Stimulated activated CD8-positive, alpha-beta memory T cell treated with anti-CD3 and anti-CD28 coated beads, Interleukin-4, amount 100 ng/mL, for 1 hour (primary cell): ENCODE results near the gene ACKR2.

Source experiments
- DNase-seq, 2 donors: peaks; one replicate each; pipeline ENCODE4 v3.0.0-alpha.2; 2020; ENCODE audit warnings: low read depth in 2 of 2, low spot score in 1 of 2

ACKR2 gene

DNA sequence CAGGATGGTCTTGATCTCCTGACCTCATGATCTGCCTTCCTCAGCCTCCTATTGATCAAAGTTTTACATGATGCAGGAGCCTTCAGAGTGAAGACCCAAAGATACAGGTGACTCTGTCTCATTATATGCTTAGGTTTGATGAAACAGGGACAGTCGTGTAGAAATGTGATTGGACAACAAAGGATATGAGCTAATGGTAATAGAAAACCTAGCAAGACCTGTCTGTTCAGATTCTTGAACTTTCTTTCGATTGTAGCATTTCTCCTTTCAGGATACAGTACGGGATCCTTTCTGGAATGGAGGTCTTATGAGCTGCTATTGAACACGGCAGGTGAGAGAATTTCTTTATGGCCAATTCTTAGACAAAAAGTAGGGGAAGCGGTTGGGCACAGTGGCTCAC, at the start of gene ACKR2:
TSS of gene ACKR2 (plus strand) at position 244 of the 400 bp plus-strand sequence. CDS start 55,058 bp downstream, outside the sequence.
- DNase-seq: no peak

DNA sequence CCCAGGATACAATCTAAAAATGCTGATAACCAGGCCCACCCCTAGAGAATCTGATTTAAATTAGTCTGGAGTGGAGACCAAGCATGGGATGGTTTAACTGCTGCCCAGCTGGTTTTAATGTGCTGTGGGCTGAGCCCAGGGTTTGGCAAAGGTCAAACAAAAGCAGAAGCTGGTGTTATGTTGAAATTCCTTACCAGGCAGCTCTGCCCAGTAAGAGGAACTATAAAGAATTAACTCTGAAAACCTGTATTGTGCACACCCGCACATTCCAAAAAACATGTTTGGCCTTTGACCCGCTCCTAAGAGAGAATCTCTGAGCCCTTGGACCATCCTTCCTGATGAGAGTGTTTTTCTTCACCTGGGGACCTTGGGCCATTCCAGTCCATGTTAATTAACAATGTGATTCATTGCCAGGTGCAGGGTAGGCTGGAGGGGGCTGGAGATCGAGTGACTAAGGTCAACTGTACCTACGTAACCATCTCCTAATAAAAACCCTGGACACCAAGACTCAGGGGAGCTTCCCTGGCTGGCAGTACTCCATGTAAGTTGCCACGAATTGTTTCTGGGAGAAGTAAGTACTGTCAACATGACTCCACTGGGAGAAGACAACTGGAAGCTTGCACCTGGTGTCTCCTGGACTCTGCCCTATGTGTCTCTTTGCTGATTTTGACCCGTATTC, 47.1 kb upstream of the ACKR2 start:
- no peak for DNase-seq

DNA sequence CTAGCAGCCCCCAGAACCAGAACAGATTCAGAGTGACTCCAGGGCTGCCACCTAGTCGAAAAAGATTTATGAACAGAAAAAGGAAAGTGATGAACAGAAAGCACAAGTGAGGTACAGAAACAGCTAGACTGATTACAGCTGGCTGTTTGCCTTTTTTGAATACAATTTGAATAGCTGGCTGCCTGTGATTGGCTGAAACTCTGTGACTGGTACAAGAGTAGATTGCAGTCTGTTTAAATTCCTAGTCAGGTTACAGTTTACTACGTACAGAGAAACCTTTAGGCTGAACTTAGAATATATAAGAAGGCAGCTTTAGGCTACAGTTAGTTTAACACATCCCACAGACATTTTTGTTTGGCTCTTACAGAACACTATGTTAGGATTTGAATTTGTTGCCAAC, 46.2 kb upstream of the ACKR2 start:
- no peak for DNase-seq

DNA sequence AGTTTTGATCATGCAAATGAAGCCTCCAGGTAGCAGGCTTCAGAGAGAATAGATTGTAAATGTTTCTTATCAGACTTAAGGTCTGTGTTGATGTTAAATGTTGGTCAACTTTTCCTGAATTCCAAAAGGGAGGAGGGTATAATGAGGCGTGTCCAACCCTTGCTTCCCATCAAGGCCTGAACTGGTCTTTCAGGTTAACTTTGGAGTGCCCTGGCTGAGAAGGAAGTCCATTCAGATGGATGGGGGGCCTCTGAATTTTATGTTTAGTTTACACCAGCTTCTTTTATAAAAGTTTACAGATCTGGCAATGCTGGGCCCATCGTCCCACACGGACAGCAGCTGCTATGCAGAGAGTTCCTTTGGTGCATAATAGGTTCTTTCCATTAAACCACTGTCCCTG, 45.1 kb upstream of the ACKR2 start:
- DNase-seq: no peak

DNA sequence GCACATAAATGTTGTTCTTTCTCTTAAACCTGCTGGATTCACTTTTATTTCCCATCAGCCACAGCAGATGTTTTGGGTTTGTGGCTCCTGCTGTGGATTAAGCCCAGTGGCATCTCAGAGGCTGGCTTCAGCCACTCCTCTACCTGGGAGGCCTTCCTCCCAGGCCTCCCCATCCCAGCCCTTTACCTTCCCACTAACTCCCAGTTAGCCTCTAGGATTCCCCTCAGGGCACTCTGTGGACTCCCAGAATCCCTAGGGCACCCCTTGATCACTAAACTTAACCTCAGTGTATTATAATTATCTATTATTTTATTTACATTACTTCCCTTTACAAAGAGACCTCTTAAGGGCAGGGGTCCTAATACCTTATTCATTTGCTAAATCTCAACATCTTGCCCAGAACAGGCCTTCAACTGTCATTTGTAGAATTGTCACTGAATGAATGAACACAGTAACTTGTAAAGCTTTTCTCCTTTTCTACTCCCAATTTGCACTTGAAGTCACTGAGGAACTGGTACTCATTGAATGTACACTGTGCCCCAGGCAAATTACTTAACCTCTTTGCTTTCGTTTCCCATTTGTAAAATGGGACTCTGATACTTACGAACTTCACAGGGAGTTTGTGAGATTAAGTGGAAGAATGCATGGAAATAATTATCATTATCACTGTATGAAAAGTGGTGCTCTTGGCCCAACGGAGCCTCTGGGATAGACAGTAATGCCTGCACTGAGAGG, 44.5 kb upstream of the ACKR2 start:
- DNase-seq: no peak

- DNase-seq: no peak
Observed at GRCh38 chr3:42769477-42770131, 39.6 kb upstream of the ACKR2 start.

DNA sequence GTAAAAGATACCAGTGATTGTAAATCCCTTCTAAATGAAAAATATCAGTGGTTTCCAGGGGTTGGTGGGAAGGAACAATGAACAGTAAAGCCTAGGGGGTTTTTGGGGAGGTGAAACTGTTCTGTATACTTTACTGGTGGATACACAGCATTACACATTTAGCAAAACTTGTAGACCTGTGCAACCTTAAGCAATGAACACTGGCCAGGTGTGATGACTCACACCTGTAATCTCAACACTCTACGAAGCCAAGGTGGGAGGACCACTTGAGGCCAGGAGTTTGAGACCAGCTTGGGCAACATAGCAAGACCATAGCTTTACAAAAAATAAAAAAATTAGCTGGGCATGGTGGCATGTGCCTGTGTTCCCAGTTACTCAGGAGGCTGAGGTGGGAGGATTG, 38.0 kb upstream of the ACKR2 start:
- DNase-seq: no peak

DNA sequence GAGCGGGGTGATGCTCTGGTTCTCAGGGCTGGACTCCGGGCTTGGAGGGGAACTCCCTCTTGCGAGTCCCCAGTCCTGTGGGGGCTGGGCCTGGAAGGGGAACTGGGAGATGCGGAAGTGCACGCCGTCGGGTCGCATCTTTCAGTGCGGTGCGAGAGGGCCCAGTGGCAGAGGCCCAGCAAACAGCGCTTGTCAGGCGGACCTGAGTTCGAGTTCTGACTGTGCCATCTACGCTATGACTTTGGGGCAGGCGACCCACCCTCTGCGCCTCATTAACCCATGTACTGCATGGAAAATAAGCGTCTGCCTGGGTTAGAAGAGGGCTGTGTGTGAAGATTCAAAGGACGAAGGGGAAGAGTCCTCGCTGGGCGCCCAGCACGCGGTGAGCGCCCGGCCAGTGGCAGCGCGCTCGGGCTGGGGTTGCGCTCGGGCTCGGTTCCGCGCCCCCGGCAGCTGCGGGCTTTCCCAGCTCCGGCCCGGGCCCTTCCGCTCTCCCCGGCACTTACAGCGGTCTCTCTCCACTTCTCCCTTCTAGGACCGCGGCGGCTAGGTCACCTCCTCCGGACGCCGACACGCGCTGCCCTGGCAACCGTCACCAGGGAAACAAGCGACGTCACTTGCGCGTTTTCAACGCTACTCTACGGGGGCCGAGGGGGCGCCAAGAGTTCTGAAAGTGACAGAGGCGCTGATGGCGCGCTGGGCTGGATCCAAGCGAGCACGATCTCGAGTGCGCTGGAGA, 36.4 kb upstream of the ACKR2 start, which contains the start of gene CCDC13:
TSS of gene CCDC13 (minus strand) at position 584 of the 739 bp plus-strand sequence. CDS start 14,908 bp downstream, outside the sequence.
- DNase-seq: peak; percentile 82

DNA sequence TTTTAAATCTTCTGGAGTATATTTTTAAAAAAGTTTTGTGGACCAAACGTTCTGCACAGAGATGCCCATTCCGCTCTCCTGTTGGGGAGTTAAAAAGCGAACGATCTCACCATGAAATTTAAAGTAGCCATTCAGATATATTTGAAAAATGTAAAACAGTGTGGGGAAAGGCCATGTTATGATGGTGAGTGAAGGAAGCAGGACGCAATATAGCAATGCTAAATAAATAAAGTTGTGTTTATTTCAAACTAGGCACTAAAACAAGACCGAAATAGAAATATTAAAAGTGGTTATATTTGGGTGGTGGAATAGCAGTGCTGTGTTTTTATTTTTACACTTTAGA, 35.9 kb upstream of the ACKR2 start:
- no peak for DNase-seq

- DNase-seq: no peak
Observed at GRCh38 chr3:42778644-42779043, 30.6 kb upstream of the ACKR2 start.

DNA sequence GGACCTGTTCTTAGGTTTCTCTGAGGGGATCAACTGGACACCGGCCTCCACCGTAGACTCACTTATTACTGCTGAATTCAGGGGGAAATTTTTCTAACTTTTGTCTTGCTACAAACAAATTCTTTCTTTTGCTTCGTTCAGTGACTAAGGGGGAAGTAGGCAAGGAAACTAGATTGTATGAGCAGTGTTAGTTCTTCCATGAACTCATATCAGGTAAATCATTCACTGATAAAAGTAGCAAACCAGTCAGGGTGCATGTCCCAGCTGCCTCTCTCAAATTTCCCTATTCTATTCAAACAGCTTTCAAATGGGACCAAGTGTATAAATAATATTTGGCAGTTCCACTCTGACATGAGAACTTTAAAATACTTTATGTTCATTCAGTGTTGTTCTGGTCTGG, 28.8 kb upstream of the ACKR2 start:
- DNase-seq: no peak

GRCh38 chr3:42780892-42781700, 28.1 kb upstream of the ACKR2 start:
- DNase-seq: no peak

DNA sequence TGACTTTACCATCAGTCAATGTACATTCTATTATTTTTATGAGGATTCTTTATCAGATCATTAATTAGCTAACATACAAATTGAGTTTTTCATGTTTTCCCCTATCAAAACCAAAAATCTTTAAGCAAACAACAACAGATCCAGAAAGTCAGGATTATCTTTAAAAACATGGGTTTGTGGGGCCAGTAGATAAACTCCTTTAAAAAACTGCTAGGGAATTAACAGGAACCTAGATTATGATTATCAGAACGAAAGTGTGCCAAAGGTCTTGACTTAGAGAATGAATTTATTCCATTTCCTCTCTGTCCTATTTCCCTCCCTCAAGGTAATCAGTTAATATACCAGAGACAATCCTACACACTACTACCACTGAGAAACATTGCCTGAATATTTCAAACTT, 23.0 kb upstream of the ACKR2 start:
- DNase-seq: no peak

DNA sequence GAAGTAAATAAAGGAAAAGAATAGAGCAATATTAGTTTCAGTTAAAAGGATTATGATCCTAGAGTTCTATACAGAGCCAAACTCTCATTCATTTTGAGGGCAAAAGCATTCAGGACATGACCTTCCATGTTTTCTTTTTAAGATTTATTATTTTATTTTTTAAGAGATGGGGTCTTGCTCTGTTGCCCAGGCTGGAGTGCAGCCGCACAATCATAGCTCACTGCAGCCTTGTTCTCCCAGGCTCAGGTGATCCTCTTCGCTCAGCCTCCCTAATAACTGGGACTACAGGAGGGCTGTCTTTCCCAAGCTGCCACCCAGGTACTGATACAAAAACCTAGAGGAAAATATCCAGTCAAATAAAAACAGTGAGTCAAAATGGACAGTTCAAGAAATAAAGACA, 22.6 kb upstream of the ACKR2 start:
- no peak for DNase-seq

DNA sequence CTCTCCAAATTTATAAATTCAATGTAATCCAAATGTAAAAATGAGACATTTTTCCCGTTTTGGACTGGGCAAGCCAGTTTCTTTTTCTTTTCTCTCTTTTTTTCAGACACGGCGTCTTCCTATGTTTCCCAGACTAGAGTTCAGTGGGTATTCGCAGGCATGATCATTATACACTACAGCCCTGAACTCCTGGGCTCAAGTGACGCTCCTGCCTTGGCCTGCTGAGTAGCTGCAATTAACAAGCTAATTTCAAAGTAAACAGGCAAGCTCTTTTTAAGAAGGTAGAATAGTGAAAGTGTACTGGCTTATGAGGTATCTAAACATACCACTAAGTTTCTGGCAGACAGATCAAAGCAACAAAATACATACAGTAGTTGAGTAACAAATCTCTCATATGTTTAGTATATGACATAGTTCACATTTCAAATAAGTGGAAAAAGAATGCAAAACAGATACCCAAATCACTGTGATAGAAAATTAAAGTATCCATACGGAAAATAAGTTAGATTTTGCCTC, 18.5 kb upstream of the ACKR2 start:
- DNase-seq: no peak

DNA sequence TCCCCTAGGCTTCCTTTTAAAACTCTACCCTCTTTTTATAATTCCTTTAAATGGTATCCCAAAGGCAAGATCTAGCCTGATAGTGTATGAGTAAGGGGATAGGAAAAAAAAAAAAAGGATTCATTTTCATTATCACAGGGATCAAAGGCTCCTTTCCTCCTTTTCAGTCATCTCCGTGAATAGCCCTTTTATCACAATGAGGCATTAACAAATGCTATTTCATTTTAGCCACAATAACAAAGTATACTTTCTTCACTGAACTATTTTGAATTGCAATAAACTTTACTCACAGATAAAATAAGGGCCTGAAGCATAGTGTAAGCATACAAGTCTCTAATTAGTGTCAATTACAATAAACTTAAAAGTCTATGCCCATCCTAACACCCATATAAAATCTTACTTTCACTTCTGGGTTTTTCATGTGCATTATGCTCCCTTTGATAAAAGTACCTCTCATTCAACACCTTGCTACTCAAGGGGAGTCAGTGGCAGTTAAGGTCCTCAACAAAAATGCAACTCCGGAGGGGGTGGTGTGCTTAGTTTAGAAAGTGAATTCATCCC, 13.5 kb upstream of the ACKR2 start:
- no peak for DNase-seq

GRCh38 chr3:42796332-42796885, 12.8 kb upstream of the ACKR2 start:
- DNase-seq: no peak

- DNase-seq: no peak
Observed at GRCh38 chr3:42799376-42799775, 9.9 kb upstream of the ACKR2 start.

GRCh38 chr3:42800251-42800650, 9.0 kb upstream of the ACKR2 start:
- no peak for DNase-seq

DNA sequence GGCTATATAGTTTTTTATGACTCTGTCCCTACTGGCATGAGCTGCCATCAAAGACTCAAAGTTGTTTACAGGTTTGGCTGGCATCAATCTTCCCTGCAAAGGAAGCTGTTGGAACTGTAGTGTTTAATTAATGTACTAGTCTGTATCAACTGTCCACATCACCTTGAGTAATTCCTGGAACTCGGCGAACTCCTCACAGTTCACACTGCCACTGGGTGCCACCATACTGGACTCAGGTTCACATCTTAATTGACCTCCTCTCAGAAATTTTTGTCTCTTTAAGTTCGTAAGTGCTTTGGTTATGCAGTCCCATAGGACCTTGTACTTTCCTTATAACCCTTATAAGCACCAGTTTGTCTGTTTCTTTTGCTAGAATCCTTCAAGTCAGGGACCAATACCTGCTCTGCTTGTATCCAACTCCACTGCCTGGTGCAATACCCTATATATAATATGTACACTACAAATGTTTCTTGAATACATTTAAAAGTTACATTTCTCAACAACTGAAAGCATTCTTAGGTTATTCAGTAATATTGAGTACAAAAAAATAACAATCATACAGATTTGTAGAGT, 8.1 kb upstream of the ACKR2 start:
- no peak for DNase-seq
